ENCODE data around the gene TRAPPC6A. TPM values are rescaled to one million over a fixed set of nuclear protein-coding genes. Genes with fewer than 3 reads are reported as not detected.

The TRAPPC6A gene
- total and polyA plus RNA-seq, 2 of the 13 experiments (the other 11 are each of a cell fraction or from before 2014, with no cell fraction given): 6.5 to 21.0 TPM

DNA sequence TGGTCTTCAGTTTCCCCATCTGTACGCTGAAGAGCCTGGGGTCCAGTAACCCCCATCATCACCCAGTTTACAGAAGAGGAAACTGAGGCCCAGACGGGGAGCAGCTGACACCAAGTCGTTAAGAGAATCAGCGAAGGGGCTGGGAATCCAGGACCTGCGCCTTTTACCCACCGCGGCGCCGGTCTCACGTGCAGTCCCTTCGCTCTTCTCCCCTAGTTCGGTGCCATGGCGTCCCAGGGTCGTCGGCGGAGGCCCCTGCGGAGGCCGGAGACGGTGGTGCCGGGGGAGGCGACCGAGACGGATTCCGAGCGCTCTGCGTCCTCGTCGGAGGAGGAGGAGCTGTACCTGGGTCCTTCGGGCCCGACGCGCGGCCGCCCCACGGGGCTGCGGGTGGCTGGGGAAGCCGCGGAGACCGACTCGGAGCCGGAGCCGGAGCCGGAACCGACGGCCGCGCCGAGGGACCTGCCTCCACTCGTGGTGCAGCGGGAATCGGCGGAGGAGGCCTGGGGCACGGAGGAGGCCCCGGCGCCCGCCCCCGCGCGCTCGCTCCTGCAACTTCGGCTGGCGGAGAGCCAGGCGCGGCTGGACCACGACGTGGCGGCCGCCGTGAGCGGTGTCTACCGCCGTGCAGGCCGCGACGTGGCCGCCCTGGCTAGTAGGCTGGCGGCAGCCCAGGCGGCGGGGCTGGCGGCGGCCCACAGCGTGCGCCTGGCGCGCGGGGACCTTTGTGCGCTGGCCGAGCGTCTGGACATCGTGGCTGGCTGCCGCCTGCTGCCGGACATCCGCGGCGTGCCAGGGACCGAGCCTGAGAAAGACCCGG, 1.2 kb upstream of the TRAPPC6A start (continued):
- TF ChIP-seq CHCHD3 (CRISPR knock-in tag; IDR thresholded peaks at IDR 0.05) (no peak), NR2F1 (CRISPR knock-in tag; IDR thresholded peaks at IDR 0.05) (no peak), YEATS2 (CRISPR knock-in tag; IDR thresholded peaks at IDR 0.05; ENCODE audit: borderline replicate concordance) (no peak), ZNF577 (CRISPR knock-in tag; IDR thresholded peaks at IDR 0.05; ENCODE audit: borderline replicate concordance, low read depth) (no peak), ZNF232 (CRISPR knock-in tag; IDR thresholded peaks at IDR 0.05; ENCODE audit: borderline replicate concordance) (0 out of 2 replicates have a peak, but pooled peaks have one; percentile 3), NPAS2 (CRISPR knock-in tag; IDR thresholded peaks at IDR 0.05; ENCODE audit: borderline replicate concordance) (no peak), CBFB (CRISPR knock-in tag; IDR thresholded peaks at IDR 0.05) (no peak), ATF2 (CRISPR knock-in tag; IDR thresholded peaks at IDR 0.05) (0 out of 2 replicates have a peak, but pooled peaks have one; percentile 3), ZNF350 (CRISPR knock-in tag; IDR thresholded peaks at IDR 0.05; ENCODE audit: borderline replicate concordance, low read depth) (no peak), RBFOX2 (IDR thresholded peaks at IDR 0.05; ENCODE audit: low read depth, low read length) (peak; percentile 63; the same call in 1 of the 2 replicates), ZNF589 (CRISPR knock-in tag; conservative IDR thresholded peaks at IDR 0.05) (no peak), ZEB1 (IDR thresholded peaks at IDR 0.05; ENCODE audit: insufficient replicate concordance, low read depth) (peak; percentile 33), TEF (CRISPR knock-in tag; IDR thresholded peaks at IDR 0.05) (no peak), SPEN (CRISPR knock-in tag; IDR thresholded peaks at IDR 0.05; ENCODE audit: low read depth) (peak; percentile 9; the same call in 1 of the 2 replicates), FOXA3 (CRISPR knock-in tag; IDR thresholded peaks at IDR 0.05) (no peak), PLRG1 (conservative IDR thresholded peaks at IDR 0.05) (no peak), ZNF343 (CRISPR knock-in tag; IDR thresholded peaks at IDR 0.05) (no peak)
- TF ChIP-seq, protein P1, sequence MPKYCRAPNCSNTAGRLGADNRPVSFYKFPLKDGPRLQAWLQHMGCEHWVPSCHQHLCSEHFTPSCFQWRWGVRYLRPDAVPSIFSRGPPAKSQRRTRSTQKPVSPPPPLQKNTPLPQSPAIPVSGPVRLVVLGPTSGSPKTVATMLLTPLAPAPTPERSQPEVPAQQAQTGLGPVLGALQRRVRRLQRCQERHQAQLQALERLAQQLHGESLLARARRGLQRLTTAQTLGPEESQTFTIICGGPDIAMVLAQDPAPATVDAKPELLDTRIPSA (CRISPR knock-in tag; IDR thresholded peaks at IDR 0.05; ENCODE audit: borderline replicate concordance): 0 out of 2 replicates have a peak, but pooled peaks have one; percentile 31
- TF ChIP-seq, protein P2, sequence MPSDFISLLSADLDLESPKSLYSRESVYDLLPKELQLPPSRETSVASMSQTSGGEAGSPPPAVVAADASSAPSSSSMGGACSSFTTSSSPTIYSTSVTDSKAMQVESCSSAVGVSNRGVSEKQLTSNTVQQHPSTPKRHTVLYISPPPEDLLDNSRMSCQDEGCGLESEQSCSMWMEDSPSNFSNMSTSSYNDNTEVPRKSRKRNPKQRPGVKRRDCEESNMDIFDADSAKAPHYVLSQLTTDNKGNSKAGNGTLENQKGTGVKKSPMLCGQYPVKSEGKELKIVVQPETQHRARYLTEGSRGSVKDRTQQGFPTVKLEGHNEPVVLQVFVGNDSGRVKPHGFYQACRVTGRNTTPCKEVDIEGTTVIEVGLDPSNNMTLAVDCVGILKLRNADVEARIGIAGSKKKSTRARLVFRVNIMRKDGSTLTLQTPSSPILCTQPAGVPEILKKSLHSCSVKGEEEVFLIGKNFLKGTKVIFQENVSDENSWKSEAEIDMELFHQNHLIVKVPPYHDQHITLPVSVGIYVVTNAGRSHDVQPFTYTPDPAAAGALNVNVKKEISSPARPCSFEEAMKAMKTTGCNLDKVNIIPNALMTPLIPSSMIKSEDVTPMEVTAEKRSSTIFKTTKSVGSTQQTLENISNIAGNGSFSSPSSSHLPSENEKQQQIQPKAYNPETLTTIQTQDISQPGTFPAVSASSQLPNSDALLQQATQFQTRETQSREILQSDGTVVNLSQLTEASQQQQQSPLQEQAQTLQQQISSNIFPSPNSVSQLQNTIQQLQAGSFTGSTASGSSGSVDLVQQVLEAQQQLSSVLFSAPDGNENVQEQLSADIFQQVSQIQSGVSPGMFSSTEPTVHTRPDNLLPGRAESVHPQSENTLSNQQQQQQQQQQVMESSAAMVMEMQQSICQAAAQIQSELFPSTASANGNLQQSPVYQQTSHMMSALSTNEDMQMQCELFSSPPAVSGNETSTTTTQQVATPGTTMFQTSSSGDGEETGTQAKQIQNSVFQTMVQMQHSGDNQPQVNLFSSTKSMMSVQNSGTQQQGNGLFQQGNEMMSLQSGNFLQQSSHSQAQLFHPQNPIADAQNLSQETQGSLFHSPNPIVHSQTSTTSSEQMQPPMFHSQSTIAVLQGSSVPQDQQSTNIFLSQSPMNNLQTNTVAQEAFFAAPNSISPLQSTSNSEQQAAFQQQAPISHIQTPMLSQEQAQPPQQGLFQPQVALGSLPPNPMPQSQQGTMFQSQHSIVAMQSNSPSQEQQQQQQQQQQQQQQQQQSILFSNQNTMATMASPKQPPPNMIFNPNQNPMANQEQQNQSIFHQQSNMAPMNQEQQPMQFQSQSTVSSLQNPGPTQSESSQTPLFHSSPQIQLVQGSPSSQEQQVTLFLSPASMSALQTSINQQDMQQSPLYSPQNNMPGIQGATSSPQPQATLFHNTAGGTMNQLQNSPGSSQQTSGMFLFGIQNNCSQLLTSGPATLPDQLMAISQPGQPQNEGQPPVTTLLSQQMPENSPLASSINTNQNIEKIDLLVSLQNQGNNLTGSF (CRISPR knock-in tag; IDR thresholded peaks at IDR 0.05): no peak

Measured in HepG2 (cell line).